GM12874 (cell line): Measurements from ENCODE around the gene VEZF1.

Experiments
- CTCF ChIP-seq: IDR thresholded peaks from 2 replicates; pipeline ENCODE4 v1.5.1; 2011; ENCODE audit warnings: low read depth, mild to moderate bottlenecking, control low read depth, low read length, moderate library complexity; ENCODE audit not compliant: insufficient read depth

Gene VEZF1

GRCh38 chr17:57943140-57943539 lies 44.9 kb downstream of the VEZF1 start:
- no peak for TF ChIP-seq CTCF

- TF ChIP-seq CTCF: no peak
Observed at GRCh38 chr17:57941384-57942370, 46.4 kb downstream of the VEZF1 start.

DNA sequence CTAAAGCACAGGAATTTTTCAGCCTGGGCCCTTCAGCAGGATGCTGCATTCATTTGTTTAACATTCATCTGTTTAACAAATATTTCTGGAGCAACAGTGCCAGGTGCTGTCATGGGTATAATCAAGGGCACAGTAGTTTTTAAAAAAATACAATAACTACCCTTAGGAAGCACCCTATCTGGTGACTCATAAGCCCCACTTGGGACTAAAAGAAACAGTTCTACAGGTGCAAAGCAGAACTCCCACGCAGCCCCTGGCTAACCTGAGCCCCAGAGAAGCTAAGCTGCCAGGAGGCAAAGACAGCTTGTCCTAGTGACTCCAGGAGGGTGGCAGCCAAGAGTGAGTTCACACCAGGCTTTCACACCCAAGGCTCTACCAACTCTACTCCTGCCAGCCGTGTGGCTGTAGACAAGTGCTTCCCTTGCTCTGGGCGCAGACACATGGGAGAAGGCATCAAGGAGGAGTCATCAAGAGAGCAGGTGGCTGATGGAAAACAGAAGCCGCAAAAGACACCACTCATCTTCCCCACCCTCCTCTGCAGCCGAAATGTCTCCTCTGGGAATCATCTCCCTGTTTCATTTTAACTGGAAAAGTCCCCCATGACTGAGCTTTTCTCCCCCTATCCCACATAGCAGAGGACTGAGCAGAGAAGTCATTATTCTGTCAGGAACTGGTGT lies 47.3 kb downstream of the VEZF1 start:
- TF ChIP-seq CTCF: no peak

GRCh38 chr17:57940231-57940630 lies 47.8 kb downstream of the VEZF1 start:
- no peak for TF ChIP-seq CTCF

DNA sequence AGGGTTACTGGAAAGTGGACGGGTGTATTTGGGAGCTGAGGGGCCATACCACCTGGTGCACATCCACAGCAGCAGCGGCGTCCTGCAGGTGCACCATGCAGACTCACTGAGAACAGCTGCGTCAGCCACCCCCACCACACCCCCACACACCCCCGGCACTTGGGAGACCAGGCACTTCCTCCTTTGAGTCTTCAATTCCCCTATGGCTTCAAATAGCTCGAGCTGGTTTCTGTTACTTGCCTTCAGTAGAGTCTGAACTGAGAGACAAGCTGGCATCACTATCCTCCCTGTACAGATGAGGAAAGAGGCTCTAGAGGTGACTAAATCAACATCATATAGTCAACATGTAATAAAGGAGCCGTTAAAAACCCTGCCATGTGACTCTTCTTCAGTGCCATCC lies 48.3 kb downstream of the VEZF1 start:
- no peak for TF ChIP-seq CTCF

- no peak for TF ChIP-seq CTCF
Observed at GRCh38 chr17:57938061-57938502, 50.0 kb downstream of the VEZF1 start.

GRCh38 chr17:57937492-57937891 lies 50.6 kb downstream of the VEZF1 start:
- TF ChIP-seq CTCF: no peak
